GM12874 (cell line): ENCODE results near the gene PHACTR3.

Experiments
- CTCF ChIP-seq: IDR thresholded peaks from 2 replicates; pipeline ENCODE4 v1.5.1; 2011; ENCODE audit warnings: low read depth, mild to moderate bottlenecking, control low read depth, low read length, moderate library complexity; ENCODE audit not compliant: insufficient read depth

PHACTR3 gene

GRCh38 chr20:59686404-59687346 lies 82.3 kb downstream of the PHACTR3 start:
- no peak for TF ChIP-seq CTCF

- no peak for TF ChIP-seq CTCF
These were observed 84.0 kb downstream of the PHACTR3 start for GRCh38 chr20:59688356-59688755.

GRCh38 chr20:59688999-59689398 lies 84.7 kb downstream of the PHACTR3 start:
- TF ChIP-seq CTCF, result no peak

GRCh38 chr20:59690101-59690500 lies 85.8 kb downstream of the PHACTR3 start:
- TF ChIP-seq CTCF, result no peak

- no peak for TF ChIP-seq CTCF
These were observed 86.6 kb downstream of the PHACTR3 start for GRCh38 chr20:59690976-59691375.

- TF ChIP-seq CTCF, result no peak
These were observed 87.8 kb downstream of the PHACTR3 start for GRCh38 chr20:59692139-59692538.

- no peak for TF ChIP-seq CTCF
These were observed 89.2 kb downstream of the PHACTR3 start for GRCh38 chr20:59693587-59693986.
